Right ventricle myocardium inferior (tissue), 1 donor: ENCODE results near the gene AFAP1. TPM values are rescaled to one million over a fixed set of nuclear protein-coding genes. Genes with fewer than 3 reads are reported as not detected.

Source experiments
- ATAC-seq: fragments of 200-7000 bp; cut with Tn5 transposase; one replicate; pipeline ENCODE4 v1.9.1; 2020; ENCODE audit warnings: mild to moderate bottlenecking, moderate library complexity
- DNase-seq: peaks from one replicate; pipeline ENCODE4 v3.0.0; 2021; ENCODE audit errors: missing footprints
- intact Hi-C: fragments of 100-400 bp; cut with DNase I; formaldehyde crosslinking; loops from one replicate; pipeline ENCODE4 v1.11.0; 2022
- total RNA-seq: library from RNA; stranded (reverse); fragmentation: NEBNext Ultra II Directional; extraction: Animal tissue kit (Norgen Biotek cat#: 25700); gene quantifications from one replicate; pipeline ENCODE4 v1.2.1, GENCODE V29; 2021
- donor health status: DM: no; HTN: yes; CAD: no; lungs with severe emphysema.

The AFAP1 gene
- total RNA-seq, 1 donor from 2014 or later, result 8.0 TPM

GRCh38 chr4:7880683-7881082 lies 59.0 kb downstream of the AFAP1 start:
- intact Hi-C loops, result no loop called here
- no peak for DNase-seq
- ATAC-seq, result no peak

GRCh38 chr4:7879127-7879526 lies 60.5 kb downstream of the AFAP1 start:
- DNase-seq (no peak), ATAC-seq (no peak)
- intact Hi-C loops, result loop anchor here (5.0 kb wide), 1 partner anchor 58 kb away; the partner anchor contains the start of gene AFAP1

GRCh38 chr4:7878323-7878722 lies 61.3 kb downstream of the AFAP1 start:
- DNase-seq, result no peak
- ATAC-seq, result no peak
- intact Hi-C loops, result loop anchor here (5.0 kb wide), 1 partner anchor 59 kb away; the partner anchor contains the start of gene AFAP1

- ATAC-seq, result no peak
- intact Hi-C loops, result loop anchor here (5.0 kb wide), 1 partner anchor 60 kb away; the partner anchor contains the start of gene AFAP1
Observed at GRCh38 chr4:7877176-7877575, 62.5 kb downstream of the AFAP1 start.

DNA sequence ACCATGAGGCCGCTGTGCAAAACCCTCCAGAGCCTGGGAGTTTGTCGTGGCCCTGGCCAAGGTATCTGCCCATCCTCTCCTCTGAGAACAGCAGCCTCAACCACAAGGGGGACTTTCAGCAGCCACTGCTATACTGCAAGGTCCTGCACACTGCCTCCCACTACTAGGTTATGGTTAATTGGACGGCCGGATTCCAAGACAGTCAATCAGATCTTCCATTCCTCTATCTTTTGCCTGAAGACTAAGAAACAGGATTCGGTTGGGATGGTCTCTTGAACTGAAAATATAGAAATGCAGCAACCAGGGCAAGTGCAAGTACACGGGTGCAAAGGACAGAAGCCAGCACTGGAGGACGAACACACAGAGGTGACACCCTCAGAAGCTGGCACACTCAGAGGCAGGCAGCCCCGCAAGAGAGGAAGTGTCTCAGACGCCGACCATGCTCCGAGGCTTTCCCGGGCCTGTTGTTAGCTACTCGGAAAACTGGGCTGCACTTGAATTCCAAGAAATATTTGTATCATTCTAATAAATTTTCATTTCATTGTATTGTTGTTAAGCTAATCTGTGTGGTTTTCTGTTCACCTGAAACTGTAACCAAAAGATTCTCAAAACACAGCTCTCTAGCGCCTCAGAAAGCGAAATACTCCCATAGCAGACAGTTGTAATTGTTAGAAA lies 63.3 kb downstream of the AFAP1 start:
- ATAC-seq (peak; percentile 24), DNase-seq (no peak)
- intact Hi-C loops, result loop anchor here (5.0 kb wide), 1 partner anchor 61 kb away; the partner anchor contains the start of gene AFAP1

More at GRCh38 chr4:7877176-7877575, 62.5 kb downstream of the AFAP1 start:
- DNase-seq, result no peak

GRCh38 chr4:7874838-7875237 lies 64.8 kb downstream of the AFAP1 start:
- ATAC-seq (no peak), DNase-seq (no peak)
- intact Hi-C loops, result loop anchor here (5.0 kb wide), 1 partner anchor 62 kb away; the partner anchor contains the start of gene AFAP1

GRCh38 chr4:7873881-7874280 lies 65.8 kb downstream of the AFAP1 start:
- intact Hi-C loops, result no loop called here

DNA sequence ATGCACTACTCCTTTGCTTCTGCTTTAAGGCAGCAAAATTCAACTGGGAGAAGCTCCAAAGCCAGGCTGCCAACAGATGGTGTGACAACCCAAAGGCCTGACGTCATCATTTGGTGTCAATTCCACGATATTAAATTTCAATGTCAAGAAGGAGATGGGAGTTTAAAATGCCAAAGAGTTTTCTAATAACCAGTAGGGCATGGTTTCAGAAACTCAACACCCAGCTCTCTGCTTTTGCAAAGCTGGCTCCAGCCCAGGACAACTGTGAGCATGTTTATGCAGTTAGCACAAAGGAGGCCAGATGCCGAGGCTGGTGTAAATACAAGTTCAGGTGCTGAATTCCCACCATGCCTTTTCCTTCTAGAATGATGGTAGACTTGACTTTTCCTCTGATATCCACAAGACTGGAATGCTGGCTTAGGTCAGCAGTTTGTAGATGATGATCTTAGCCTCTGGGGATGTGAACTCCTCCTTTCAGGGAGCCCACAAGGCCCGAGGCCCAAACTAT lies 67.3 kb downstream of the AFAP1 start:
- no peak for DNase-seq
- intact Hi-C loops, result no loop called here
- ATAC-seq, result peak; percentile 57

More at GRCh38 chr4:7873881-7874280, 65.8 kb downstream of the AFAP1 start:
- no peak for ATAC-seq
- DNase-seq, result no peak

DNA sequence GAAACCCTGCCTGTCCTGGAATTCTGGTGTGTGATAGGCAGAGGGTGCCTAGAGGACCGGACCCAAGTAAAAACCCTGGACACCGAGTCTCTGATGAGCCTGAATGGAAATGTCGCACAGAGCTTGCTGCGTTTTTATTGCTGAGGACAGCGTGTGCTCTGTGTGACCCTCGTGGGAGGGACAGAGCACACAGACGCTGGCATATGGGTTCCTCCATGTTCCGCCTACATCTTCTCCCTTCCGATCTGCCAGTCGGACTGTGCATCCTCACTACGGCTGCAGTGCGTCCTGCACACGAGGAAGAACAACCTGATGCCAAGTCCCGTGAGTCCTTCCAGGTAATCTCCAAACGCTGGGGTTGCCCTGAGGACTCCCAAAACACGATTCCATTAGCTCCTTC lies 68.3 kb downstream of the AFAP1 start:
- DNase-seq (no peak), ATAC-seq (no peak)
- intact Hi-C loops, result no loop called here

DNA sequence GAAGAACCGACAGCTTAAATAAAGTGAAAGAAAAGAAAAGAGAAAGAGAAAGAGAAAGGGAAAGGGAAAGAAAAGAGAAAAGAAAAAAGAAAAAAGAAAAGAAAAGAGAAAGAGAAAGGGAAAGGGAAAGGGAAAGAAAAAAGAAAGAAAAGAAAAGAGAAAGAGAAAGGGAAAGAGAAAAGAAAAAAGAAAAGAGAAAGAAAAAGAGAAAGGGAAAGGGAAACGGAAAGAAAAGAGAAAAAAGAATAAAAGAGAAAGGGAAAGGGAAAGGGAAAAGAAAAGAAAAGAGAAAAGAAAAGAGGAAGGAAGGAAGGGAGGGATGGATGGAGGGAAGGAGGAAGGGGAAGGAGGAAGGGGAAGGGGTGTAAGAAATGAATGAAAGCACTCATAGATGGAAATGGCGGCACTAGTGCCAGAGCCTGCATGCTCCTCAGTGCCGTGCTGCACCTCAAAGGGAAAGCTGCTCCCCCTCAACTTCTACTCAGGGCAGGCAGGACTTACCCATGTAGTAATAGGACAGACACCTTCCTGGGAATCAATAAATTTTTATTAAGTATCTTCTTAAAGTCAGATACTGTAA lies 70.7 kb downstream of the AFAP1 start:
- ATAC-seq, result no peak

DNA sequence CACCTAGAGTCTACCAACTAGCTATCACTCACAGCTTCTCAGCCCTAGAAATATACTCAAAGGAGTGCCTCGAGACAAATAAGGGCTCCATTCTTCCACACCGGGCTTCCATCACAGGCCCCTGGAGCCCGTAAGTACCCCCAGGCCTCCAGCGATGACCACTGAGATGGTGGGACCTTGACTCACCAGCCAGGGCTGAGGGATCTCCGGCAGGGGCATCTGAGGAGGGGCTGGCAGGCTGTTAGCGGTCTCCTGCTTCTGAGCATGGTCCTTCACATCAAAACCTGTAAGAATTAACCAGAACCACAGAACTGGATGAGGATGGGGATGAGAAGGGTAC lies 71.3 kb downstream of the AFAP1 start:
- ATAC-seq (no peak), DNase-seq (no peak)
- intact Hi-C loops, result no loop called here

More for the DNA sequence above, 70.7 kb downstream of the AFAP1 start:
- intact Hi-C loops, result no loop called here
- DNase-seq, result no peak

DNA sequence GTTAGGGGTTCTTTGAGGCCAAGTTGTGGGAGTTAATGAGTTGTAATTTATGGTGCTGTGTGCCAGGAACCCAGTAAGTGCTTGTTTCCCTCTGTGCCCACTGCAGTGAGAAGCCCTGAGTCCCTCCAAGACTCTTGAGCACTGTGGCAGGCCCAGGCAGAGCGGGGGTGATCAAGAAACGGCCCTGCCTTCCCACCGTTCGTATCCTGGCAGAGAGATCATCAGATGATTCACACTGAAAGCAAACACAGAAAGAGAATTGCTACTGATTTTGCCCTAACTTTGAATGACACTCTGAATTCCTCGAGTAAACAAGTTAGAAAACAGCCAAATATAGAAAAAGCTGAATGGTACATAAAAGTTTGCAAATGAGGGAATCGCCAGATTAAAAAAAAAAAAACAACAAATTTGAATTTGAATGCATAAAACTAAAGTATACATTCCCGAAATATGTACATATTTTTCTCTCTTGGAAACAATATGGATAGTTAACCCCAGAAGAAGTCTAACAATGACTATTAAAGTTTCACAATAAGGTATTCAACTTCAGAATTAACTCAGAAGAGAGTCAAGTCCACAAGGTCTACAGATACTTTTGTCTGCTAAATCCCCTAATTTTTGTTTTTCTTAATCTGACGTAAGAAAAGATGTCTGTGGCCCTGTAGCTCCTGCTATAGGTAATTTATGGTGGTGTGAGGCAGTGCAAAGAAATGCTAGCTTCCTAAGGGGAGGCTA lies 71.8 kb downstream of the AFAP1 start:
- ATAC-seq, result no peak
- intact Hi-C loops, result no loop called here
- DNase-seq, result no peak

DNA sequence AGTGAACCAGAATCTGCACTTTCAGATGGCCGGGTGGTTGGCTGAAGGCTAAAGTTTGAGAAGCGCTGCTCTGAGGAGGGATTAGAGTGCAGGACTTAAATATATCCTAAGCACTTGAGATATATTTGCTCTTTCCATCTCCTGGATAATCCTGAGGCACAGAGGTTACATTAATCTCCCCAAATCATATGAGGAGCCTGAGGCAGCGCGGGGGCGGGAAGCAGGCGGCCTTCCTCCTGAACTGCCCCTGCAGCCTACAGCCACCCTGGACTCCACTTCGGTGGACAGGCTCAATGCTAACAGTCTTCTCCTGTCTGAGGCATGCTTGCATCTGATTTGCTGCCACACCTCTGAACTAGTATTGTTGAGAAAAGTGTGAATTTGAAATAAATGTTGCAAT lies 72.5 kb downstream of the AFAP1 start:
- ATAC-seq, result no peak
- no peak for DNase-seq
- intact Hi-C loops, result no loop called here

- intact Hi-C loops, result no loop called here
- DNase-seq (no peak), ATAC-seq (no peak)
Observed at GRCh38 chr4:7865533-7865932, 74.1 kb downstream of the AFAP1 start.

GRCh38 chr4:7864685-7865084 lies 75.0 kb downstream of the AFAP1 start:
- DNase-seq (no peak), ATAC-seq (no peak)
- intact Hi-C loops, result no loop called here

- DNase-seq (no peak), ATAC-seq (no peak)
- intact Hi-C loops, result no loop called here
Observed at GRCh38 chr4:7863911-7864681, 75.6 kb downstream of the AFAP1 start.

DNA sequence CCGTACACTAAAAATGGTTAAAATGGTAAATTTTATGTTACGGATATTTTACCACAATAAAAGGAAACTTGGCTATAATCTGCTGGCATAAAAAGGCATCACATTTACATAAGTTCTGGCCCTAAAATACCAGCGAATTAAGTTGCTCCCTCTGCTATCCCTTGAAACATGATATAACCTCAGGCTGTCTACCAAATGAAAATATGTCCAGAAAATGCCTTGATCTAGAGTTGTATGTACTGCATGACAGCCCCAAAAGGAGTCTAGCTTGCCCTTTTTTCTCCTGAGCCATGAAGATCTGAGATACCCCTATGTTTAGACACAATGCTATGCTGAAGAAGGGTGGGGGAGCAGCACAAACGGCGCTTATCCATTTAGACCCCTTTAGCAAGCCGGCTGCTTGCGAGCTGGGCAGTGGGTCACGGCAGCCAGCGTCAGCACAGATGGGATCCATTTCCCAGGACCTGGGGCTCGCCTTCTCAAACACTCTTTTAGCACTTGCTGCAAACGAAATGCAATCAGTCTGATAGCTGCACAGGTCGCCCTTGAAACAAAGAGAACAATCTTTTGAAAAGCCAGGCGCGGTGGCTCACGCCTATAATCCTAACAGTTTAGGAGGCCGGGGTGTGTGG lies 77.0 kb downstream of the AFAP1 start:
- DNase-seq (no peak), ATAC-seq (no peak)
- intact Hi-C loops, result no loop called here

GRCh38 chr4:7861440-7861881 lies 78.2 kb downstream of the AFAP1 start:
- intact Hi-C loops, result no loop called here
- ATAC-seq (peak; percentile 56), DNase-seq (no peak)
